Aortic smooth muscle cell (primary cell): ENCODE data around the gene CASK. TPM values are rescaled to one million over a fixed set of nuclear protein-coding genes. Genes with fewer than 3 reads are reported as not detected.

ENCODE experiments used
- total RNA-seq: library from RNA; depleted of rRNA; stranded (reverse); fragments of >200 nt; gene quantifications from 2 replicates; pipeline ENCODE4 v1.2.3, GENCODE V29; 2014

The CASK gene, protein sequence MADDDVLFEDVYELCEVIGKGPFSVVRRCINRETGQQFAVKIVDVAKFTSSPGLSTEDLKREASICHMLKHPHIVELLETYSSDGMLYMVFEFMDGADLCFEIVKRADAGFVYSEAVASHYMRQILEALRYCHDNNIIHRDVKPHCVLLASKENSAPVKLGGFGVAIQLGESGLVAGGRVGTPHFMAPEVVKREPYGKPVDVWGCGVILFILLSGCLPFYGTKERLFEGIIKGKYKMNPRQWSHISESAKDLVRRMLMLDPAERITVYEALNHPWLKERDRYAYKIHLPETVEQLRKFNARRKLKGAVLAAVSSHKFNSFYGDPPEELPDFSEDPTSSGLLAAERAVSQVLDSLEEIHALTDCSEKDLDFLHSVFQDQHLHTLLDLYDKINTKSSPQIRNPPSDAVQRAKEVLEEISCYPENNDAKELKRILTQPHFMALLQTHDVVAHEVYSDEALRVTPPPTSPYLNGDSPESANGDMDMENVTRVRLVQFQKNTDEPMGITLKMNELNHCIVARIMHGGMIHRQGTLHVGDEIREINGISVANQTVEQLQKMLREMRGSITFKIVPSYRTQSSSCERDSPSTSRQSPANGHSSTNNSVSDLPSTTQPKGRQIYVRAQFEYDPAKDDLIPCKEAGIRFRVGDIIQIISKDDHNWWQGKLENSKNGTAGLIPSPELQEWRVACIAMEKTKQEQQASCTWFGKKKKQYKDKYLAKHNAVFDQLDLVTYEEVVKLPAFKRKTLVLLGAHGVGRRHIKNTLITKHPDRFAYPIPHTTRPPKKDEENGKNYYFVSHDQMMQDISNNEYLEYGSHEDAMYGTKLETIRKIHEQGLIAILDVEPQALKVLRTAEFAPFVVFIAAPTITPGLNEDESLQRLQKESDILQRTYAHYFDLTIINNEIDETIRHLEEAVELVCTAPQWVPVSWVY
- total RNA-seq: 36.1 and 50.7 TPM in 2 replicates

DNA sequence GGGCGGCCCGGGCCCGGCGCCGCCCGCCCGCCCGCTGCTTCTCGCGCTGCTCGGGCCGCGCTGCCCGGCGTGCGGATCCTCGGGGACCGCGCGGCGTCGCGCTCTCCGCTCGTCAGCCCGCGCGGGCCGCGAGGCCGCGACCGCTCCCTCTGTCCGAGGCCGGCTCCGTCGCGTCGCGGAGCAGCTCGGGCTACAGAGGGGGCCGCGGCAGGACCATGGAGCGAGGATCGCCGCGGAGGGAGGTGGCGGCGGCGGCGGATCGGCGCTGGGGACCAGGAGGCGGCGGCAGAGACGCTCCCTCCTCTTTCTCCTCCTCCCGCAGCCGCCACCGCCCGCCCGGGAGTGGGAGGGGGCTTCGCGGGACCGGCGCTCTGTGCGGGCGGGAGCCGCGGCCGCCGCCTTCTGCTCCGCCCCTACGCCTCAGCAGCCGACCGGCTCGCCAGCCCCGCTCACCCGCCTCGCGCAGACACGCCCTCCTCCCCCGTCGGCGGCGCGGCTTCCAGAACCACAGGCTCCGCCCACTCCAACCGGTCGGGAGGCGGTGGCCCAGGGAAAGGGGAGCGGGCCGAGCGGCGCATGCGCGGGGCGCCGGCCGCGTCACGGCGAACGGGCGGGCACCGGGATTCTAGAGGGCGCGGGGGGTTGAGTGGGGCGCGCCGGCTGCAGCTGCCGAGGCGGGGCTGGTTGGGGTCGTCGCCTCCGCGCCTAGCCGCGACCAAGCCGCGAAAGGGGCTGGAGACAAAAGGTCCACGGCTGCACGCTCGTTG, at the start of gene CASK:
TSS of gene CASK (minus strand) at position 344 of the 767 bp plus-strand sequence. CDS start 566 bp downstream, outside the sequence.

GRCh38 chrX:41723826-41724225, 199.5 kb downstream of the CASK start, which contains the start of gene GPR82:
Gene GPR82 (plus strand): TSS chrX:41724181. CDS start chrX:41727027, 2,846 bp downstream.

DNA sequence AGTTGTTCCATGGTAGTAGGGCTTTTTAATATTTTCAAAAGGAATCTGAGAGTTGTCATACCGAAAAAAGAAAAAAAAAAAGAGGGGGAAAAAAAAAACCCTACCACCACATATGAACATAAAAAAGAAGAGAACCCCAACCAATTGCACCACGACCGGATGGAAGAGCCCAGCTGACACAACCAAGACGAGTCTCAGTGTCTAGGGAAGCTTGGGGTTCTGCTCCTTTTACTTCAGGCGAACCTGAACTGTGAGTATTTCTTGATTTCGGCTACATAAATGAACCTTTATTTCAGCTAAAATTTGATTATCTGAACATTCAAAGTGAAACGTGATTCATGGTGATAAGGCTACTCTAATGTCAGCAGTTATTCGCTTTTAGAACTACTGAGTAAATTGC, 234.5 kb downstream of the CASK start, which contains the start of gene GPR34:
TSS of gene GPR34 (plus strand) at position 139 of the 400 bp plus-strand sequence. CDS start 6,661 bp downstream, outside the sequence.

Other genes with a start within 250 kb of the CASK start
- not detected in 2 replicates for gene GPR34, start 234.6 kb downstream of the CASK start, total RNA-seq
- gene GPR82, start 199.4 kb downstream of the CASK start, total RNA-seq: not detected in 2 replicates